Measurements from ENCODE around the gene ANKS1B.

ANKS1B gene

DNA sequence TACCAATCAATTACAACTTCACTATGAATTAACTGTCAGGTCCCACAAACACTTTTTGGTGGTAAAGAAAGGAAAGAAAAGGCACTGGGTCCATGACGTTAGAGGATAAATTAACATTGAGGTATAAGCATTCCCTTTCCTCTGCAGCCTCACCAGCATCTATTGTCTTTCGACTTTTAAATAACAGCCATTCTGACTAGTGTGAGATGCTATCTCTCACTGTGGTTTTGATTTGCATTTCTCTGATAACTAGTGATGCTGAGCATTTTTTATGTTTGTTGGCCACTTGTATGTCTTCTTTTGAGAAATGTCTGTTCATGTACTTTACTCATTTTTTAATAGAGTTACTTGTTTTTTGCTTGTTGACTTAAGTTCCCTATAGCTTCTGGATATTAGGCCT lies 9.4 kb downstream of the ANKS1B start:
- TF ChIP-seq, protein P1, sequence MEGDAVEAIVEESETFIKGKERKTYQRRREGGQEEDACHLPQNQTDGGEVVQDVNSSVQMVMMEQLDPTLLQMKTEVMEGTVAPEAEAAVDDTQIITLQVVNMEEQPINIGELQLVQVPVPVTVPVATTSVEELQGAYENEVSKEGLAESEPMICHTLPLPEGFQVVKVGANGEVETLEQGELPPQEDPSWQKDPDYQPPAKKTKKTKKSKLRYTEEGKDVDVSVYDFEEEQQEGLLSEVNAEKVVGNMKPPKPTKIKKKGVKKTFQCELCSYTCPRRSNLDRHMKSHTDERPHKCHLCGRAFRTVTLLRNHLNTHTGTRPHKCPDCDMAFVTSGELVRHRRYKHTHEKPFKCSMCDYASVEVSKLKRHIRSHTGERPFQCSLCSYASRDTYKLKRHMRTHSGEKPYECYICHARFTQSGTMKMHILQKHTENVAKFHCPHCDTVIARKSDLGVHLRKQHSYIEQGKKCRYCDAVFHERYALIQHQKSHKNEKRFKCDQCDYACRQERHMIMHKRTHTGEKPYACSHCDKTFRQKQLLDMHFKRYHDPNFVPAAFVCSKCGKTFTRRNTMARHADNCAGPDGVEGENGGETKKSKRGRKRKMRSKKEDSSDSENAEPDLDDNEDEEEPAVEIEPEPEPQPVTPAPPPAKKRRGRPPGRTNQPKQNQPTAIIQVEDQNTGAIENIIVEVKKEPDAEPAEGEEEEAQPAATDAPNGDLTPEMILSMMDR (IDR thresholded peaks at IDR 0.05; ENCODE audit: extremely low read depth, insufficient read depth, missing control alignments), result no peak
- DNase-seq (ENCODE audit: low spot score), result no peak
- in situ Hi-C loops (cut with MboI; ENCODE audit: low pct_unique_long_range_greater_than_20kb, low sequenced_read_pairs, unreplicated experiment), result no loop called here

DNA sequence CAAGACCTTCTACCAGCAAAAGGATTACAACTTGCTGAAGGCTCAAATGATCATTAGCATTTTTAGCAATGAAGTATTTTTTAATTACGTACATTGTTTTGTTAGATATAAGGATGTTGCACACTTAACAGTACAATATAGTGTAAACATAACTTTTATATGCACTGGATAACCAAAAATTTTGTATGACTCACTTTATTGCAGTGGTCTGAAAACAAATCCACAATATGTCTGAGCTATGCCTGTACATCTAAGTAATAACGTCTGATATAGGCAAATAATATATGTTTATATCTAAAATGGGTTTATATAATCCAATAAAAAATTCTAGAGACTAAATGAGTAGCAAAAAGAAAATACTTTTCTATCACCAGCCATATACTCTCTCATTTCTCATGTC lies 10.6 kb downstream of the ANKS1B start:
- no peak for DNase-seq (ENCODE audit: low spot score)
- in situ Hi-C loops (cut with MboI; ENCODE audit: low pct_unique_long_range_greater_than_20kb, low sequenced_read_pairs, unreplicated experiment), result no loop called here
- TF ChIP-seq, protein P1 (IDR thresholded peaks at IDR 0.05; ENCODE audit: extremely low read depth, insufficient read depth, missing control alignments), result no peak

DNA sequence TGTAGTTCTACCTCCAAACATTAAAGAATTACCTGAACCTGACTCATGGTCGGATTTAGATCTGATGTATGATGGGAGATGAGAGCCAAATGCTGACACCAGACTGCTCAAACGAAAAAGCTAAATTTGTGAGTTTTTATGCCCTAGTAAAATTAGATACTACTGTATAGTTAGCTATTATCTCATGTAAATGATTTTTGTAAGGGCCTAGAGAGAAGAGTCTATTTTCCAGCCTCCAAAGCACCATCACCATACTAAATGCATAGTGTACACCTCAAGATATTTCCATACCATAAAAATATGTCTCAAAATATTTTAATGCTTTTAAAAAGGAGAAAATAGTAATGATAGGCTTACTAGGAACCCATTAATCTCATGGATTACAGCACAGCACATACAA lies 18.3 kb downstream of the ANKS1B start:
- in situ Hi-C loops (cut with MboI; ENCODE audit: low pct_unique_long_range_greater_than_20kb, low sequenced_read_pairs, unreplicated experiment), result no loop called here
- DNase-seq (ENCODE audit: low spot score), result no peak
- TF ChIP-seq, protein P1 (IDR thresholded peaks at IDR 0.05; ENCODE audit: extremely low read depth, insufficient read depth, missing control alignments), result no peak

DNA sequence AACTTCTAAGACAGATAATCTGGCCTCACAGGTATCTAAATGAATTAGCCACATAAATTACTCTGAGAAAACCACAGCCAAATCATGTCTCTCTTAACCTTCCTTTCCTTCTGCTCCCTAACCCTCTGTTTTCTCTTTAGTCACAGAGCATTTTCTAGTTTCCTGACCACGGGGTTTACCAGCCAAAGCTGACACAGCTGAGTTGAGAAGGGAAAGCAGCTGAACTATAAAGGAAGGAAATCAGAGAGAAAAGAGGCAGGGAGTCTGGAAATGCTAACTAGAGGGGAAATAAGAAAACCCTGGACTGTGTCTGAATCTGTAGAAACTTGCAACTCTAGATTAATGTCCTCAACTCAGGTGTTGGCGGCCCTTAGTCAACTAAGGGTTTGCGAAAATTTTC lies 24.4 kb downstream of the ANKS1B start:
- TF ChIP-seq, protein P1 (IDR thresholded peaks at IDR 0.05; ENCODE audit: extremely low read depth, insufficient read depth, missing control alignments), result no peak
- DNase-seq (ENCODE audit: low spot score), result no peak
- in situ Hi-C loops (cut with MboI; ENCODE audit: low pct_unique_long_range_greater_than_20kb, low sequenced_read_pairs, unreplicated experiment), result no loop called here

DNA sequence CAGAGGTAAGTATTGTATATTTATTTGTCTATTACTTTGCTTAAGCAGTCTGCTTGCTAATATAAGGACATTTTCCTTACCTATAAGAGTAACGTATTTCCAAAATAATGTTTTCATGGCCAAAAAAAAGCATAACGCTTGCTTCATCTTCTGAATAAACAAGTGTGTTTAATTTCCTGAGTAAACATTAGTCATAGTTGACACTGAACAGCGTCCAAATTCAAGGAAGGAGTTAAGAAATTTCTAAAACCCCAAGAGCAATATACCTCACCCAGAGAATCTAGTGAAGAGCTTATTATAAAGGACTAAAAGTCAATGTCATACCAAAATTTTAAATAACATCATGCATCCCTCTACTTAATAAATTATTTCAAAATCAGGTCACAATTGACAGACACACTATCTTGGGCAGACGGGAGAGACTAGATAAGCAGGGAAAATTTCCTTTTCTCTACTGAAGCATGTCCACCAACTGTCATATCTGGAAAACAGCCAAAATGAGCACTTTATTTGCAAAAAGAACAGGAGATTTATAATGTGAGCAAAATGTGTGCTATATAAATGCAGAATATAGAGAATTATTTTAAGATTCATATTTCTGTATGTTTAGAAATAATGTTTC lies 25.1 kb downstream of the ANKS1B start:
- in situ Hi-C loops (cut with MboI; ENCODE audit: low pct_unique_long_range_greater_than_20kb, low sequenced_read_pairs, unreplicated experiment), result no loop called here
- no peak for DNase-seq (ENCODE audit: low spot score)
- TF ChIP-seq, protein P1 (IDR thresholded peaks at IDR 0.05; ENCODE audit: extremely low read depth, insufficient read depth, missing control alignments), result no peak

DNA sequence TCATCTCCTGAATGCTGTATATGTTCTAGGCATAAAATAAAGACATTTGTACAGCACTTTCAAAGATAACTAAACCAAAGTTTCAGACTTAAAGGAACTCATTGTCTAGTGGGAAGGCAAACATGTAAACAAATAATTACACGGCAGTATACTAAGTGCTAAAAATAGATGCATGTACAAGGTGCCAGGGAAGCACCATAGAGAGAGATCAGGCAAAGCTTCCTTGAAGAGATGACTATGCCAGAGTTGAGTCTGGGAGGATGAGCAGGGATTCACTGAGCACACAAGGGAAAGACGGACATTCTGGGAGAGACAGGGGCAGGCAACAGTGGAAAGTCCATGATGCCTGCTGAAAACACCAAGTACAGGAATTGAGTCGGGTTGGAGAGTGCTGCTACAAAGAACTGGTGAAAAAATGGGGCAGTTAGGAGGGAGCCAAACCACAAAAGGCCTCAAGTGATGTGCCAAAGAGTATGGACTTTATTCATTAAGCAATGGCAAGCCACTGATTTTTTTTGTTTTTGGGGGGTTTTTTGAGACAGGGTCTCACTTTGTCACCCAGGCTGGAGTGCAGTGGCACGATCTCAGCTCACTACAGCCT lies 26.8 kb downstream of the ANKS1B start:
- no peak for DNase-seq (ENCODE audit: low spot score)
- in situ Hi-C loops (cut with MboI; ENCODE audit: low pct_unique_long_range_greater_than_20kb, low sequenced_read_pairs, unreplicated experiment), result no loop called here
- TF ChIP-seq, protein P1 (IDR thresholded peaks at IDR 0.05; ENCODE audit: extremely low read depth, insufficient read depth, missing control alignments), result no peak

Measured in GM13977 (cell line).